ENCODE data around the gene HNRNPLL. TPM values are rescaled to one million over a fixed set of nuclear protein-coding genes. Genes with fewer than 3 reads are reported as not detected.

HNRNPLL gene
- polyA plus RNA-seq (2013), result 20.3 and 20.7 TPM in 2 replicates

DNA sequence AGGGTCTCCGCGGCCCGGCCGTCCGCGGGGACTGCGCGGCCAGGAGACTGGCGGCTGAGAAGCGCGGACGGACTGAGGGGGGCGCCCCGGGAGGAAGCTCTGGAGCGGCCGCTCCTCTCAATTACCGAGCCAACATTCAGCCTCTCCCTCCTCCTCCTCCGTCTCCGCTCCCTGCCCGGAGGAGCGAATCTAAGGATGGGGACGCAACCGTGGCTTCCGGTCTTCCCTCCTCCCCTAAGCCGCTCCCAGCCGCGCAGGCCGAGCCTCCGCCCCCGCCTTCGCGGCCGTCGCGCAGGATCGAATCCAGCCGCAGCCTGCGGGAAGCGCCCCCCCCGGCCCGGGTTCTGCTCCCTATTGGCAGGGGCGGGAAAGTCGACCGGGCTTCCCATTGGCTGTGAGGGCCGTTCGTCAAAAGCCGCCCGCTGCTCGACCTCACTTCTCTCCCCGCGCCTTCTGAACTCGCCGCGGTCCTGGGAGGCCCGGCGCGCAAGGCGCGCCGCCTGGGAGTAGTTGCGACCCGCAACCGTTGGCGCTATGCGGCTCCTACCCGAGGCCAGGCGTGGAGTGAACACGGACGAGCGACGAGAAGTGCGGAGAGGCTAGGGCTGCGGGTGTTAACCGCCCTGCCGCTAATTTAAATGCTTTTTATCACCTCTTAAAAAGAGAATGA lies at the start of gene HNRNPLL:
Gene HNRNPLL, minus strand, starts transcription at position 197 of the 670 bp plus-strand sequence. CDS start 302 bp downstream, outside the sequence.
- Histone ChIP-seq H3K9me3 (ENCODE audit: insufficient read depth, low read depth, low read length) (no peaks in the 10 kb centered on the region), H3K79me2 (ENCODE audit: control insufficient read depth, insufficient read depth, low read length, poor library complexity) (peaks cover 13% of the 10 kb centered on the region), H4K91ac (ENCODE audit: low read depth, low read length) (peak within 1 kb of the TSS; percentile 97), H3K9ac (ENCODE audit: low read length) (peak within 1 kb of the TSS; percentile 99), H3K36me3 (ENCODE audit: control insufficient read depth in 1 of 2, insufficient read depth in 2 of 2, low read length in 2 of 2) (no peaks in the 10 kb centered on the region), H3K4me3 (ENCODE audit: low read depth, low read length) (peak within 1 kb of the TSS; percentile 97), H3K18ac (ENCODE audit: low read length) (peak within 1 kb of the TSS; percentile 97), H3K4ac (ENCODE audit: low read depth, low read length) (peak within 1 kb of the TSS; percentile 90), H3K27me3 (ENCODE audit: insufficient read depth, low read length) (no peaks in the 10 kb centered on the region), H2BK5ac (ENCODE audit: low read depth, low read length, poor library complexity) (peak within 1 kb of the TSS; percentile 97), H4K8ac (ENCODE audit: low read depth, low read length) (peak within 1 kb of the TSS; percentile 94), H2AK5ac (ENCODE audit: low read length) (peak within 1 kb of the TSS; percentile 96), H2AFZ (ENCODE audit: insufficient read depth, low read length, poor library complexity) (peak within 1 kb of the TSS; percentile 93), H2BK120ac (ENCODE audit: insufficient read depth, low read length, poor library complexity) (peak within 1 kb of the TSS; percentile 80), H4K12ac (ENCODE audit: low read depth, low read length) (peak within 1 kb of the TSS; percentile 97), H3K14ac (ENCODE audit: low read length) (peak within 1 kb of the TSS; percentile 95), H3K4me1 (ENCODE audit: control insufficient read depth in 1 of 2, insufficient read depth in 2 of 2, low read length in 2 of 2) (peaks cover 3 to 7% of the 10 kb centered on the region in 2 experiments), H3K23ac (ENCODE audit: low read length) (no peak within 1 kb of the TSS), H3K27ac (ENCODE audit: low read depth, low read length) (peak within 1 kb of the TSS; percentile 99), H3K4me2 (ENCODE audit: low read length) (peak within 1 kb of the TSS; percentile 95), H3K79me1 (ENCODE audit: low read length) (peaks cover 12% of the 10 kb centered on the region), H2BK12ac (ENCODE audit: low read length) (peak within 1 kb of the TSS; percentile 29)
- DNase-seq, result peak; percentile 99
- no CpG with 5 or more reads among the region's 75 CpGs for WGBS (ENCODE audit: extremely low coverage, insufficient coverage, insufficient read length)

GRCh38 chr2:38650717-38651116 lies 48.0 kb upstream of the HNRNPLL start:
- H3K79me2 ChIP-seq (ENCODE audit: control insufficient read depth, insufficient read depth, low read length, poor library complexity), result no peaks in the 10 kb centered on the region
- no peak overlapping the region for H3K18ac ChIP-seq (ENCODE audit: low read length)
- H3K4me2 ChIP-seq (ENCODE audit: low read length), result no peak overlapping the region
- no peak overlapping the region for H2AFZ ChIP-seq (ENCODE audit: insufficient read depth, low read length, poor library complexity)
- no peak for DNase-seq
- H3K36me3 ChIP-seq (ENCODE audit: control insufficient read depth in 1 of 2, insufficient read depth in 2 of 2, low read length in 2 of 2), result no peaks in the 10 kb centered on the region
- no peak overlapping the region for H4K12ac ChIP-seq (ENCODE audit: low read depth, low read length)
- no peaks in the 10 kb centered on the region for H3K79me1 ChIP-seq (ENCODE audit: low read length)
- H3K14ac ChIP-seq (ENCODE audit: low read length), result no peak overlapping the region
- H2BK5ac ChIP-seq (ENCODE audit: low read depth, low read length, poor library complexity), result no peak overlapping the region
- no peak overlapping the region for H4K8ac ChIP-seq (ENCODE audit: low read depth, low read length)
- H2BK12ac ChIP-seq (ENCODE audit: low read length), result no peak overlapping the region
- H3K4me3 ChIP-seq (ENCODE audit: low read depth, low read length), result no peak overlapping the region
- no CpG with 5 or more reads among the region's 2 CpGs for WGBS (ENCODE audit: extremely low coverage, insufficient coverage, insufficient read length)
- H3K27me3 ChIP-seq (ENCODE audit: insufficient read depth, low read length), result no peaks in the 10 kb centered on the region
- H4K91ac ChIP-seq (ENCODE audit: low read depth, low read length), result no peak overlapping the region
- no peak overlapping the region for H3K23ac ChIP-seq (ENCODE audit: low read length)
- no peak overlapping the region for H2AK5ac ChIP-seq (ENCODE audit: low read length)
- no peak overlapping the region for H3K27ac ChIP-seq (ENCODE audit: low read depth, low read length)
- H3K9me3 ChIP-seq (ENCODE audit: insufficient read depth, low read depth, low read length), result peaks cover 3% of the 10 kb centered on the region
- H3K4me1 ChIP-seq (ENCODE audit: control insufficient read depth in 1 of 2, insufficient read depth in 2 of 2, low read length in 2 of 2), result peaks cover 0 to 2% of the 10 kb centered on the region in 2 experiments
- no peak overlapping the region for H3K9ac ChIP-seq (ENCODE audit: low read length)
- H2BK120ac ChIP-seq (ENCODE audit: insufficient read depth, low read length, poor library complexity), result no peak overlapping the region
- H3K4ac ChIP-seq (ENCODE audit: low read depth, low read length), result no peak overlapping the region

DNA sequence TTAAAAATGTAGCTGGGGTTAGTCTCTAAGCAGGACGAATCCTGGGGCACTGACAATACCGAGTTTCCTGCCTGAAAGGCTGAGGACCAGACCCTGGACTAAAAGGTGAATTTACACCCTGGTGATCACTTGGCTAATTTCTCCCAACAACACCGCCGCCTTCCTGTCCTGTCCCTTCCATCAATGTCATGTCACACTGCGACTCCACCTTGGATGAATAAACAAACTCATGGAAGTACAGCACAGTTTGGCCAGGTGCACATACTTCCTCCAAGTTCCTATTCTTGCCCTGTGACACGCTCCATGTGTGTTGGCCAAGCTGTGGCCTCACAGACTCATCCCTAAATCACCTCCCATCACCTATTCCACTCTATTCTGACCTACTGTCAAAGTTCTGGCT lies 47.3 kb upstream of the HNRNPLL start:
- no peaks in the 10 kb centered on the region for H3K79me1 ChIP-seq (ENCODE audit: low read length)
- H3K14ac ChIP-seq (ENCODE audit: low read length), result no peak overlapping the region
- DNase-seq, result peak in 1 of 2 donors; percentile 43
- H3K9ac ChIP-seq (ENCODE audit: low read length), result no peak overlapping the region
- peaks cover 3% of the 10 kb centered on the region for H3K9me3 ChIP-seq (ENCODE audit: insufficient read depth, low read depth, low read length)
- no peaks in the 10 kb centered on the region for H3K27me3 ChIP-seq (ENCODE audit: insufficient read depth, low read length)
- no peak overlapping the region for H3K4ac ChIP-seq (ENCODE audit: low read depth, low read length)
- no CpG with 5 or more reads among the region's 6 CpGs for WGBS (ENCODE audit: extremely low coverage, insufficient coverage, insufficient read length)
- no peak overlapping the region for H2AFZ ChIP-seq (ENCODE audit: insufficient read depth, low read length, poor library complexity)
- H3K4me3 ChIP-seq (ENCODE audit: low read depth, low read length), result no peak overlapping the region
- H3K18ac ChIP-seq (ENCODE audit: low read length), result no peak overlapping the region
- H2BK5ac ChIP-seq (ENCODE audit: low read depth, low read length, poor library complexity), result no peak overlapping the region
- no peak overlapping the region for H4K8ac ChIP-seq (ENCODE audit: low read depth, low read length)
- no peaks in the 10 kb centered on the region for H3K79me2 ChIP-seq (ENCODE audit: control insufficient read depth, insufficient read depth, low read length, poor library complexity)
- H3K23ac ChIP-seq (ENCODE audit: low read length), result no peak overlapping the region
- no peak overlapping the region for H2BK120ac ChIP-seq (ENCODE audit: insufficient read depth, low read length, poor library complexity)
- H3K27ac ChIP-seq (ENCODE audit: low read depth, low read length), result no peak overlapping the region
- H2BK12ac ChIP-seq (ENCODE audit: low read length), result no peak overlapping the region
- peaks cover 0 to 2% of the 10 kb centered on the region in 2 experiments for H3K4me1 ChIP-seq (ENCODE audit: control insufficient read depth in 1 of 2, insufficient read depth in 2 of 2, low read length in 2 of 2)
- H3K4me2 ChIP-seq (ENCODE audit: low read length), result no peak overlapping the region
- no peaks in the 10 kb centered on the region for H3K36me3 ChIP-seq (ENCODE audit: control insufficient read depth in 1 of 2, insufficient read depth in 2 of 2, low read length in 2 of 2)
- H4K12ac ChIP-seq (ENCODE audit: low read depth, low read length), result no peak overlapping the region
- H2AK5ac ChIP-seq (ENCODE audit: low read length), result no peak overlapping the region
- no peak overlapping the region for H4K91ac ChIP-seq (ENCODE audit: low read depth, low read length)

DNA sequence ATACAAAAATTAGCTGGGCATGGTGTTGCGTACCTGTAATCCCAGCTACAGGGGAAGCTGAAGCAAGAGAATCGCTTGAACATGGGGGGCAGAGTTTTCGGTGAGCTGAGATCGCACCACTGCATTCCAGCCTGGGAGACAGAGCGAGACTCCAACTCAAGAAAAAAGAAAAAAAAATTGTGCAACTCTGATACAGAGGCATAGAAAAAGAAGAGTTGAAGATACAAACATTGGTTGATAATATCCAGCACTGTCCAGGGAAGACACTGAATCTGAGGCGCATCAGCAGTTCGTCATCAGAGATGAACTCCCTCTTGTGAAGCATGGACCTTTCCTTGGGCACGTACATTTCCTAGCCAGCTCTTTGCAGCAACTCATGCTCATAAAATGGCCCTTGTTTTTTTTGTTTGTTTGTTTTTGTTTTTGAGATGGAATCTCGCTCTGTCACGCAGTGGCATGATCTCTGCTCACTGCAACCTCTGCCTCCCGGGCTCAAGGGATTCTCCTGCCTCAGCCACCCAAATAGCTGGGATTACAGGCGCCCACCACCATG lies 46.5 kb upstream of the HNRNPLL start:
- H3K79me2 ChIP-seq (ENCODE audit: control insufficient read depth, insufficient read depth, low read length, poor library complexity), result no peaks in the 10 kb centered on the region
- H3K4me2 ChIP-seq (ENCODE audit: low read length), result no peak overlapping the region
- H2BK12ac ChIP-seq (ENCODE audit: low read length), result no peak overlapping the region
- no peak overlapping the region for H4K12ac ChIP-seq (ENCODE audit: low read depth, low read length)
- peaks cover 0 to under 1% of the 10 kb centered on the region in 2 experiments for H3K4me1 ChIP-seq (ENCODE audit: control insufficient read depth in 1 of 2, insufficient read depth in 2 of 2, low read length in 2 of 2)
- no peak overlapping the region for H3K18ac ChIP-seq (ENCODE audit: low read length)
- H4K91ac ChIP-seq (ENCODE audit: low read depth, low read length), result no peak overlapping the region
- H2AK5ac ChIP-seq (ENCODE audit: low read length), result no peak overlapping the region
- no peak overlapping the region for H4K8ac ChIP-seq (ENCODE audit: low read depth, low read length)
- peak in 1 of 2 donors; percentile 94 for DNase-seq
- no peaks in the 10 kb centered on the region for H3K36me3 ChIP-seq (ENCODE audit: control insufficient read depth in 1 of 2, insufficient read depth in 2 of 2, low read length in 2 of 2)
- no peak overlapping the region for H2AFZ ChIP-seq (ENCODE audit: insufficient read depth, low read length, poor library complexity)
- H2BK5ac ChIP-seq (ENCODE audit: low read depth, low read length, poor library complexity), result no peak overlapping the region
- no peaks in the 10 kb centered on the region for H3K79me1 ChIP-seq (ENCODE audit: low read length)
- no peak overlapping the region for H3K27ac ChIP-seq (ENCODE audit: low read depth, low read length)
- H3K27me3 ChIP-seq (ENCODE audit: insufficient read depth, low read length), result no peaks in the 10 kb centered on the region
- no peak overlapping the region for H3K23ac ChIP-seq (ENCODE audit: low read length)
- no peak overlapping the region for H2BK120ac ChIP-seq (ENCODE audit: insufficient read depth, low read length, poor library complexity)
- no peak overlapping the region for H3K14ac ChIP-seq (ENCODE audit: low read length)
- H3K9ac ChIP-seq (ENCODE audit: low read length), result no peak overlapping the region
- WGBS (ENCODE audit: extremely low coverage, insufficient coverage, insufficient read length), result no CpG with 5 or more reads among the region's 12 CpGs
- H3K4me3 ChIP-seq (ENCODE audit: low read depth, low read length), result no peak overlapping the region
- no peak overlapping the region for H3K4ac ChIP-seq (ENCODE audit: low read depth, low read length)
- peaks cover 3% of the 10 kb centered on the region for H3K9me3 ChIP-seq (ENCODE audit: insufficient read depth, low read depth, low read length)

Data from trophoblast cell (in vitro differentiated cells and primary cell).